Thyroid gland (tissue), 4 donors: ENCODE results near the gene CS. TPM values are rescaled to one million over a fixed set of nuclear protein-coding genes. Genes with fewer than 3 reads are reported as not detected.

Source experiments
- DNase-seq, 2 donors: peaks; one replicate each; pipeline ENCODE4 v3.0.0-alpha.2; 2019
- H3K27ac ChIP-seq, 3 donors: fragments of 200-600 bp; sonication (generic); 1 replicate in 2 of 3; 2 replicates in 1 of 3; pipeline ENCODE4 v1.5.1; 2016 to 2019; ENCODE audit warnings: mild to moderate bottlenecking in 1 of 3, moderate library complexity in 1 of 3
- H3K27me3 ChIP-seq: fragments of 200-600 bp; sonication (generic); one replicate; pipeline ENCODE4 v1.5.1; 2019
- H3K36me3 ChIP-seq, 2 donors: fragments of 200-600 bp; sonication (generic); one replicate each; pipeline ENCODE4 v1.5.1; 2016 to 2019
- H3K4me1 ChIP-seq, 2 donors: fragments of 200-600 bp; sonication (generic); one replicate each; pipeline ENCODE4 v1.5.1; 2017 to 2019
- H3K4me3 ChIP-seq, 3 donors: fragments of 200-600 bp; sonication (generic); replicated peaks in 1 of 3; 1 replicate in 2 of 3; 2 replicates in 1 of 3; pipeline ENCODE4 v1.5.1; 2016; ENCODE audit warnings: mild to moderate bottlenecking in 1 of 3
- H3K9me3 ChIP-seq: fragments of 200-600 bp; sonication (generic); one replicate; pipeline ENCODE4 v1.5.1; 2017
- CTCF ChIP-seq, 6 experiments: fragments of 200-600 bp in 3 of 6; fragments of 450-650 bp in 3 of 6; sonication (generic) in 3 of 6; IDR thresholded peaks; one replicate each; pipeline ENCODE4 v1.5.1; 2016 to 2019; ENCODE audit warnings: antibody characterized with exemption in 6 of 6, mild to moderate bottlenecking in 2 of 6, inconsistent platforms in 1 of 6, moderate library complexity in 1 of 6
- POLR2A ChIP-seq, 2 donors: fragments of 450-650 bp; IDR thresholded peaks; one replicate each; pipeline ENCODE4 v1.6.1; 2017; ENCODE audit warnings: antibody characterized with exemption in 2 of 2, mild to moderate bottlenecking in 2 of 2, moderate library complexity in 1 of 2
- WGBS, 2 donors: methylation state at CpG; one replicate each; pipeline ENCODE4 v1.1.5; 2017; 5-methylcytosine and 5-hydroxymethylcytosine counted together
- intact Hi-C: fragments of 100-400 bp; cut with DNase I; formaldehyde crosslinking; loops from one replicate; pipeline ENCODE4 v1.15.1; 2023
- total RNA-seq, 4 donors: library from RNA; depleted of rRNA; stranded (reverse); fragments of >200 nt; gene quantifications; one replicate each; pipeline ENCODE4 v1.2.3, GENCODE V29; 2016

Gene CS
- total RNA-seq, 4 donors from 2014 or later, result 110 to 190 (median 118) TPM

GRCh38 chr12:56252649-56253048 is 47.5 kb downstream of the CS start:
- intact Hi-C loops, result no loop called here
- Histone ChIP-seq H3K27ac (no peak overlapping the region), H3K36me3 (peaks cover 76% of the 10 kb centered on the region in 2 donors), H3K9me3 (no peaks in the 10 kb centered on the region), H3K4me1 (peaks cover 7 to 14% of the 10 kb centered on the region in 2 donors), H3K4me3 (no peak overlapping the region), H3K27me3 (no peaks in the 10 kb centered on the region)
- DNase-seq, result no peak
- 88 to 95% methylated on average over 3 of the region's 3 CpGs for WGBS, 2 donors
- TF ChIP-seq POLR2A (IDR thresholded peaks at IDR 0.05) (no peak), CTCF (IDR thresholded peaks at IDR 0.05) (no peak)

DNA sequence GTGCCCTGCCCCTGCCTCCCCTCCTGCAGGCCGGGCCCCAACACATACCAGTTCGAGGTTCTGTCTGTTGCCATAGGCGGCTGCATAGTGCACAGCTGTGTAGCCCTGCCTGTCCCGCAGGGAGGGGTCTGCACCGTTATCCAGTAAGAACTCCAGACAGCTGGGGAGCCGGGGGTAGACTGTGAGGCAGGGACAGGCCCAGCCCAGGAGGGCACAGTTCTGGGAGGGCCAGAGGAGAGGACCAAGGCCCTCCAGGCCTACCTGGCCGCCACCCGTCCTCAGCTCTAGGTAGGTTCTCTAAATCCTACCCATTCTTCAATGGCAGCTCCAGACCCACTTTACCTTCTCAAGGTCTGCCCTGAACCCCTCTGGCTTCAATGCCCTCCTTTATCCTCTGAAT is 51.4 kb downstream of the CS start:
- WGBS, 2 donors, result 96% methylated on average over 8 of the region's 8 CpGs
- intact Hi-C loops, result no loop called here
- Histone ChIP-seq H3K4me3 (no peak overlapping the region), H3K4me1 (no peaks in the 10 kb centered on the region), H3K9me3 (no peaks in the 10 kb centered on the region), H3K27me3 (no peaks in the 10 kb centered on the region), H3K36me3 (peaks cover 93 to 96% of the 10 kb centered on the region in 2 donors), H3K27ac (no peak overlapping the region)
- DNase-seq, result no peak
- TF ChIP-seq CTCF (IDR thresholded peaks at IDR 0.05) (no peak), POLR2A (IDR thresholded peaks at IDR 0.05) (no peak)

GRCh38 chr12:56247923-56248322 is 52.2 kb downstream of the CS start:
- H3K4me1 ChIP-seq, result no peaks in the 10 kb centered on the region
- DNase-seq, result no peak
- no peak for TF ChIP-seq POLR2A (IDR thresholded peaks at IDR 0.05)
- no peak for TF ChIP-seq CTCF (IDR thresholded peaks at IDR 0.05)
- H3K27ac ChIP-seq, result no peak overlapping the region
- H3K4me3 ChIP-seq, result no peak overlapping the region
- no peaks in the 10 kb centered on the region for H3K27me3 ChIP-seq
- peaks cover 93 to 96% of the 10 kb centered on the region in 2 donors for H3K36me3 ChIP-seq
- 93 to 95% methylated on average over 13 to 16 of the region's 16 CpGs for WGBS, 2 donors
- intact Hi-C loops, result no loop called here
- H3K9me3 ChIP-seq, result no peaks in the 10 kb centered on the region

- no peak overlapping the region for H3K4me3 ChIP-seq
- intact Hi-C loops, result no loop called here
- no peaks in the 10 kb centered on the region for H3K4me1 ChIP-seq
Measured at GRCh38 chr12:56244494-56244893, 55.6 kb downstream of the CS start.

GRCh38 chr12:56243731-56244181 is 56.4 kb downstream of the CS start:
- 77 to 80% methylated on average over 1 to 3 of the region's 3 CpGs for WGBS, 2 donors

More at GRCh38 chr12:56244494-56244893, 55.6 kb downstream of the CS start:
- TF ChIP-seq POLR2A (IDR thresholded peaks at IDR 0.05) (no peak), CTCF (IDR thresholded peaks at IDR 0.05) (no peak)
- no peaks in the 10 kb centered on the region for H3K9me3 ChIP-seq
- no peak for DNase-seq
- H3K27ac ChIP-seq, result no peak overlapping the region
- WGBS, 2 donors, result 93 to 96% methylated on average over 12 to 14 of the region's 14 CpGs
- H3K27me3 ChIP-seq, result no peaks in the 10 kb centered on the region
- peaks cover 83 to 95% of the 10 kb centered on the region in 2 donors for H3K36me3 ChIP-seq

More at GRCh38 chr12:56243731-56244181, 56.4 kb downstream of the CS start:
- no peaks in the 10 kb centered on the region for H3K9me3 ChIP-seq
- no peaks in the 10 kb centered on the region for H3K27me3 ChIP-seq
- no peak overlapping the region for H3K27ac ChIP-seq
- H3K4me1 ChIP-seq, result no peaks in the 10 kb centered on the region
- TF ChIP-seq POLR2A (IDR thresholded peaks at IDR 0.05) (no peak), CTCF (IDR thresholded peaks at IDR 0.05) (no peak)
- intact Hi-C loops, result no loop called here
- DNase-seq, result no peak
- H3K4me3 ChIP-seq, result no peak overlapping the region
- H3K36me3 ChIP-seq, result peaks cover 78 to 94% of the 10 kb centered on the region in 2 donors
